GM18511 (cell line): ENCODE data around the gene ACOT7.
"Not testable (repeated sequence)": the region's sequence is repeated elsewhere in the genome, so short reads cannot be mapped to it uniquely, and the experiment has no call there.

Experiments
- ATAC-seq: cut with Tn5 transposase; IDR thresholded peaks from one replicate; pipeline ENCODE4 v1.9.1; 2021; ENCODE audit warnings: mild to moderate bottlenecking, moderate library complexity; ENCODE audit not compliant: unreplicated experiment

ACOT7 gene

GRCh38 chr1:6401673-6402072 lies 8.1 kb upstream of the ACOT7 start:
- no peak for ATAC-seq

GRCh38 chr1:6399294-6399693 lies 5.7 kb upstream of the ACOT7 start:
- ATAC-seq: no peak

- ATAC-seq: no peak
Measured at GRCh38 chr1:6397844-6398441, 4.4 kb upstream of the ACOT7 start.

DNA sequence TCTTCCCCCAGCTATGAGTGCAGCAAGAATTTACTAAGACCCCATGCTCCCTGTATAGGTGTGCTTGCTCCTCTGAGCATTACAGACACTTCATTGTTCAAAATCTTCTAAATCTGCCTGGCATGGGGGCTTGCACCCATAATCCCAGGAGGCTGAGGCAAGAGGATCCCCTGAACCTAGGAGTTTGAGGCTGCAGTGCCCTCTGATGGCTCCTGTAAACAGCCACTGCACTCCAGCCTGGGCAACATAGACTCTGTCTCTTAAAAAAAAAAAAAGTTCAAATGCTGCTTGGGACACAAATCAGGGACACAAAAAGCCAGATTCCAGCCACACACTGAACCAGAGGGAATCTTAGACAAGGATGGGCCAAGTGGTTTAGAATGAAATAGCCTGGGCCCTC lies 3.4 kb upstream of the ACOT7 start:
- no peak for ATAC-seq

- ATAC-seq: not testable (repeated sequence)
Measured at GRCh38 chr1:6395781-6396244, 2.2 kb upstream of the ACOT7 start.

DNA sequence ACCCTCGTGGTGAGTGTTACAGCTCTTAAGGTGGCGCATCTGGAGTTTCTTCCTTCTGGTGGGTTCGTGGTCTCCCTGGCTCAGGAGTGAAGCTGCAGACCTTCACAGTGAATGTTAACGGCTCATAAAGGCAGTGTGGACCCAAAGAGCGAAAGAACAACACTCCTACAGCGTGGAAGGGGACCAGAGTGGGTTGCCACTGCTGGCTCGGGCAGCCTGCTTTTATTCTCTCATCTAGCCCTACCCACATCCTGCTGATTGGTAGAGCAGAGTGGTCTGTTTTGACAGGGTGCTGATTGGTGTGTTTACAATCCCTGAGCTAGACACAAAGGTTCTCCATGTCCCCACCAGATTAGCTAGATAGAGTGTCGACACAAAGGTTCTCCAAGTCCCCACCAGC lies 1.6 kb upstream of the ACOT7 start:
- ATAC-seq: not testable (repeated sequence)

GRCh38 chr1:6392809-6393399 lies 663 bp downstream of the ACOT7 start:
- ATAC-seq: peak; percentile 23

DNA sequence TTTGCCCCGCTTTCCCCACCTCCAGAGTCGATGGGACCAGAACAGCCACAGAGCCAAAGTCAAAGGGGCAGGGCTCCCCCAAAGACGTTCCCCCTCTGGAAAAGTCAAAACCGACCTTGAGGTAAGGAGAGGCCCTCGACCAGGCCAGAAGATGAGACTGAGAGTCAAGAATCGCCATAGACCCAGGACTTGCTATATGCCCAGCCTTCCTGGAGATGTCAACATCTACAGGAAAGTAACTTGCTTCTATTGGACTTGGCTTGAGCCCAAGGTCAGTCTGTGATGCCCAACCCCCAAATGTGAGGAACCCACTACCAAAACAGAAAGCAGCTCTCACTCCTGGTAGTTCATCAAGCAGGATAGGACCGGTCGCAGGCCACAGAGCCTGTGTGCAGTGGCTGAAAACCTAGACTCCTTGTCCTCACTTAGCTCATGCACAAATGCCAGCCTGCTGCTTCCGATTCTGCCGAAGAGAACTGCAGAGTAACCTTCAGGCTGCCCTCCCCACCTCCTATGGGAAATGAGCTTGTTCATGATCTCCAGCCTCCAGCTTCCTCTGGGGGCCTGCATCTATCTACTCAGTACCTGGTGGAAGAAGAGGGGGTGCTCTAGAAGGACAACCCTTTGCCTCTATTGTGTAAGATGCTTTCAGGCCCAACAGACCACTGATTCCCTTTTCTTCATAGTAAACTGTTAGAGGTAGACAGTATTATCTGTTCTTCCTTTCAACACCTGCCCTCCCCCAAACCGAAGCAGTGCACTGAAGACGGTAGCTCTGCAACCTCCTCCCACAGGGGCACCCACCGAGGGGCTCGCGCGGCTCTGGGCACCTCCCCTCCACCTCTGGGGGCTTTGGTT lies 1.4 kb downstream of the ACOT7 start:
- no peak for ATAC-seq

DNA sequence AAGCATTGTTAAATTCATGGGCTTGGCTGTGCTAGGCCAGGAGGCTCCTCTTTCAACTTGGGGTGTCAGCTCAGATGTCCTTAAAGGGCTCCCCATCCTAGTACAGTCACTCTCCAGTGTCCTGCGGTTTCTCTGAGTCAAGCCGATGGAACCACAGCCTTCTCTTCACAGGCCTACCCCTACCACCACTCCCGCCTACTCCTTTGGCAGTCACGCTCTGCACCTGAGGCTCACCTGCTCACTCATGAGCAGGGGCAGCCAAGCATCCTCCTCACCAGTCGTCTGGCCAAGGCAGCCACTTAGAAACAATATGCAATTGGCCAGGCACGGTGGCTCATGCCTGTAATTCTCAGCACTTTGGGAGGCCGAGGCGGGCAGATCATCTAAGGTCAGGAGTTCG lies 3.6 kb downstream of the ACOT7 start:
- ATAC-seq: no peak

DNA sequence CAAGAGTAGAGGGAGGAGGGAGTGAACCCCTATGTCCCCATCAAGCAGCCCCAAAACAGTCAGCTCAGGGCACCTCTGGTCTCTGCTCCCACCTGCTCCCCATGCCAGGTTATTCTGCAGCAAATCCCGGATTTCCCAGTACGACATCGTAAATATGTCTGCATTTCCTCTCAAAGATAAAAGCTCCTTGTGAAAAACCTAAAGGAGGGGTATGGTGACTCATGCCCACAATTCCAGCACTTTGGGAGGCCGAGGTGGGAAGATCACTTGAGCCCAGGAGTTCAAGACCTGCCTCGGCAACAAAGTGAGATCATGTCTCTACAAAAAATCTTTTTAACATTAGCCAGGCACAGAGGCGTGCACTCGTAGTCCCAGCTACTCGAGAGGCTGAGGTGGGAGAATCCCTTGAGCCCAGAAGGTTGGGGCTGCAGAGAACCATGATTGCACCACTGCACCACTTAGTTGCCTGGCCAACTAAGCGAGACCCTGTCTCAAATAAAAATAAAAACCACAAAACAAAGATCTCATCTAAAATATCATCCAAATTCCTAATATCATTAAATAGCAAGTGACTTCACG lies 7.1 kb downstream of the ACOT7 start:
- no peak for ATAC-seq

GRCh38 chr1:6385488-6386191 lies 7.9 kb downstream of the ACOT7 start:
- no peak for ATAC-seq

- no peak for ATAC-seq
Measured at GRCh38 chr1:6384962-6385361, 8.6 kb downstream of the ACOT7 start.

- ATAC-seq: no peak
Measured at GRCh38 chr1:6384135-6384534, 9.4 kb downstream of the ACOT7 start.

- no peak for ATAC-seq
Measured at GRCh38 chr1:6380037-6380436, 13.5 kb downstream of the ACOT7 start.

GRCh38 chr1:6378096-6378746 lies 15.3 kb downstream of the ACOT7 start:
- ATAC-seq: no peak

DNA sequence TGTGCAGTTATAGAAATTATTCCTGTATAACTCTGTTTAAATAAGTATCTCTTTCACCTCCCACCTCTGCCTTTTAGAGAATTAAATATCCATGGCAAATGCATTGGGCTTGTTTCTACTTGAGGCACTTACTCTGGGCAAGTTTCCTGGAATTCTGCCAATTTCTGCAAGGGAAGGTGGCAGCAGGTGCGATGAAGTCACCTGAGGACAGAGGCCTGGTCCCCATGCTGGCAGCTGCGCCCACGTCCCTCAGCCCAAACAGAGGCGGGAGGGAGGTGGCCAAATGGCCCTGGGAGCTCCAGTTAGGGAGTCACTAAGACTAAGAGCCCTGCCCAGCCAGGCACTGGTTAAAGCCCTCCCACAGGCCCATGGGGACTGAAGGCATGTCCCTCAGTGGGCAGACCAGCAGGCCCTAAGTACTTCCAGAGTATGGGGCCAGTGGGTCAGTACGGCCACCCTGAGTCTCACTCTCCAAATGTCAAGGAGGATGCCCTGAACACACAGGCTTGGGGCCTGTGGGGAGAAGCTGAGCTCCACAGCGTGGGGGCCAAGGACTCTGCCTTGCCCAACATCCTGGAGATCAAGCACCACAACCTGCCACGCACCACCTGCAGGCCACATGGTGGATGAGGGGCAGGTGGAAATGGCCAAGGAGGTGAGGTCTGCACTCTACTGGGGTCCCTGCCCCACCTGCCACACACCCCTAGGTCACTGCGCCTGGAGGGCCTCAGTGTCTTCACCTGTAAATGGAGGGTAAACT lies 19.4 kb downstream of the ACOT7 start:
- ATAC-seq: no peak

DNA sequence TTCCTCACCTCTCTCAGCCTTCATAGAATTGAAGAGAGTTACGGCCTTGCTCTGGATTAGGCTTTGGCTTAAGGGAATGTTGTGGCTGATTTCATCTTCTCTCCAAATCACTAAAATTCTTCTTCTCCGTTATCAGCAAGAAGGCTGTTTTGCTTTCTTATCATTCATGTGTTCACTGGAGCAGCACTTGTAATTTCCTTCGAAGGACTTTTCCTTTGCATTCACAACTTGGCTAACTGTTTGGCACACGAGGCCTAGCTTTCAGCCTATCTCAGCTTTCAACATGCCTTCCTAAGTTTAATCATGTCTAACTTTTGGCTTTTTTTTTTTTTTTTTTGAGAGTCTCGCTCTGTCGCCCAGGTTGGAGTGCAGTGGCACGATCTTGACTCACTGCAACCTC lies 21.3 kb downstream of the ACOT7 start:
- not testable (repeated sequence) for ATAC-seq

GRCh38 chr1:6370006-6370405 lies 23.6 kb downstream of the ACOT7 start:
- ATAC-seq: no peak

DNA sequence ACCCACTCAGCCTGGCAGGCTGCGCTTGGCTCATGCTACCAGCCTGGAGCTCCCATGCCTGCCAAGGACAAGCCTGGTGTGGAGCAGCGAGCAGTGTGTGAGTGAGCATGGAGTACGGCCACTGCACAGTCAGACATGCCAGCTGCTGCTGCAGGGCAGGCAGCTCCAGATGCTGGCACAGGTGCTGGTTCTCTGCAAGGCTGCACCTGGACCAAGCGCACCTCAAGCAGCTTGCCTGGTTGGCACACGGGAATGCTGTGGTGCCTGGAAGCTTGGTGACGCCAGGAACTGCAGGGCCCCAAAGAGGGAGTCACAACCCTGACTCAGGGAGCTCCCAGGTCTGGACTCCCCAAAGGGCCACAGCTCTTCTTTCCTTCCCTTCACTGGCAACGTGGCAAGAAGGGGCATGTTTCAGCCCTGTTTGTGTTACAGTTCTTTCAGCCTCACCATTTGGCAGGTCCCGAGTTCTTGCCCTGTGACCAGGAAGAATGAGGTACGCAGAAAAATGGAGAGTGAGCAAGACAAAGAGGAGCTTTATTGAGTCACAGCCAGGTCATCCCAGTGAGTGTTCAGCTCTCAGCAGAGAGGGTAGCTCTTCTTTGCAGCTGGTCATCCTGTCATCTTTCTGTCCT lies 26.1 kb downstream of the ACOT7 start:
- ATAC-seq: no peak
